K562 (cell line): ENCODE results near the gene HEY2. TPM values are rescaled to one million over a fixed set of nuclear protein-coding genes. Genes with fewer than 3 reads are reported as not detected.

Experiments used
- HOXB6 ChIP-seq: fragments of 250-450 bp; sonication (Bioruptor Pico); IDR thresholded peaks from 2 replicates; pipeline ENCODE4 v1.5.1; 2022; ENCODE audit warnings: mild to moderate bottlenecking, borderline replicate concordance
- LARP7 ChIP-seq: fragments of 450-650 bp; IDR thresholded peaks from 2 replicates; pipeline ENCODE4 v1.6.1; 2016
- NCOA2 ChIP-seq, 2 experiments: fragments of 450-650 bp; IDR thresholded peaks; 2 replicates each; pipeline ENCODE4 v1.6.1; 2018; ENCODE audit warnings: mild to moderate bottlenecking in 2 of 2, moderate library complexity in 1 of 2; ENCODE audit not compliant: partially characterized antibody in 2 of 2
- NFYB ChIP-seq: IDR thresholded peaks from 2 replicates; pipeline ENCODE4 v1.6.1; 2011; ENCODE audit warnings: mild to moderate bottlenecking, moderate library complexity; ENCODE audit not compliant: insufficient read length; ENCODE audit errors: extremely low read depth
- PHF8 ChIP-seq: fragments of 200-600 bp; sonication (generic); IDR thresholded peaks from 2 replicates; pipeline ENCODE4 v1.6.1; 2012; ENCODE audit warnings: mixed run types, mild to moderate bottlenecking, inconsistent platforms, low read length, moderate library complexity, borderline replicate concordance
- PRMT5 ChIP-seq: sonication (generic); formaldehyde crosslinking; IDR thresholded peaks from 2 replicates; pipeline ENCODE4 v1.5.0; 2020; ENCODE audit warnings: missing genetic modification reagents
- U2AF1 ChIP-seq: fragments of 200-400 bp; formaldehyde crosslinking; optimal IDR thresholded peaks from 2 replicates; pipeline ENCODE3; 2017; ENCODE audit warnings: mild to moderate bottlenecking, low read depth, low read length, moderate library complexity
- polyA plus RNA-seq, 8 experiments: library from polyadenylated mRNA; depleted of rRNA in 4 of 8; stranded (reverse) in 5 of 8; unstranded in 3 of 8; fragments of >200 nt; fragmentation: Nextera tagmentation in 2 of 8; fragmentation: Illumina TruSeq in 1 of 8; extraction: Ambion mirVana in 2 of 8; extraction: Trizol in 1 of 8; gene quantifications; 2 replicates each; pipeline versions ENCODE4 v1.2.1 to v1.2.3, GENCODE V29; 2011 to 2014; ENCODE audit warnings: inconsistent platforms in 1 of 8, missing spikeins in 1 of 8
- total RNA-seq, 7 experiments: library from RNA; depleted of rRNA in 6 of 7; stranded (reverse); fragments of >200 nt in 6 of 7; fragmentation: Illumina TruSeq in 2 of 7; extraction: Trizol in 2 of 7; gene quantifications; 2 replicates each; pipeline versions ENCODE4 v1.2.1 to v1.2.3, GENCODE V29; 2011 to 2021; ENCODE audit warnings: low replicate concordance in 1 of 7
- TF ChIP-seq, protein P1 (sequence below): sonication (generic); formaldehyde crosslinking; IDR thresholded peaks from 2 replicates; pipeline ENCODE4 v1.4.0; 2020; ENCODE audit warnings: mild to moderate bottlenecking, missing genetic modification reagents
- TF ChIP-seq, protein P2 (sequence below), 2 experiments: IDR thresholded peaks in 1 of 2; conservative IDR thresholded peaks in 1 of 2; 2 replicates each; pipeline ENCODE4 v1.6.1; 2016; ENCODE audit warnings: low read depth in 2 of 2, mild to moderate bottlenecking in 1 of 2, missing compliant biosample characterization in 1 of 2, missing genetic modification characterization in 1 of 2, moderate library complexity in 1 of 2
- TF ChIP-seq, protein P3 (sequence below), 2 experiments: fragments of 150-350 bp in 1 of 2; IDR thresholded peaks; 2 replicates each; pipeline ENCODE4 v1.6.1; 2012 to 2016; ENCODE audit warnings: low read depth in 2 of 2, low read length in 2 of 2, mild to moderate bottlenecking in 1 of 2, moderate library complexity in 1 of 2
- TF ChIP-seq, protein P4 (sequence below): fragments of 450-650 bp; IDR thresholded peaks from 2 replicates; pipeline ENCODE4 v1.6.1; 2018; ENCODE audit not compliant: partially characterized antibody

Gene HEY2
- total and polyA plus RNA-seq, 9 of the 15 experiments (the other 6 are each of a cell fraction or from before 2014, with no cell fraction given) = 0.03 to 0.07 (median 0.06) TPM; not detected in 5

DNA sequence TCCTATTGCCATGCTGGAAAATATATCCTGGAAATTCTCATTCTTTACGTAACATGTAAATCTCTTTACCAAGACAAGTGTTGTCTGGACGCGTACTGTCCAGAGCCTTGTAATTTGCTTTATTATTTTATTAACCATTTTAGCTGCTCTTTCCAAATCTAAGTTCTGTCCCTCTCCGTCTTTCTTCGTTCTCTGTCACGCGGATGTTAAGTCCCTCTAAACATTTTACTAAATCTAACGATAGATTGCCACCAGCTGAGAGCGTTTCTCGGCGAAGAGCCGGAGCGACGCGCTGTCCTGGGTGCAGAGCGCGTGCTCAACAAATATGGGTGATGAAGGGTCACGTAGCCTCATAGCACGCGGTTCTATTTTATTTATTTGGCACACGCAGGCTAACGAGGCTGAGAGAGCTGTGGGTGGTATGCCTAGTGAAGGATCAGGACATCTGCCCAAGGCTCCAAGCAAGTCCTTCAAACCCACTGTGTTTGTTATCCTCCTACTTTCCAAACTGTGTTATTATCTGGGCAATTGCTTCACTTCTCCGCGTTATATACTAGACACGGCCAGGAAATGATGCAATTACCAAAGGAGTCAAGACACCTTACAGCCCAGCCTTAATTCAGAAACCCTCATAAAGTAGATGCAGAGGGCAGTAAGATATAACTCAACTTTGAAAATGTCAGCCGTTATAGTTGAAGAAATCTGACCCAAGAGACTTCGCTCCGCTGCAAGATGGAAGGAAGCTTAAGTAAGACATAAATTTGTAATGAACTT is 31.3 kb downstream of the HEY2 start (continued):
- TF ChIP-seq HOXB6 (CRISPR knock-in tag) = no peak
- no peak for TF ChIP-seq NCOA2 (IDR thresholded peaks at IDR 0.05; ENCODE audit: partially characterized antibody in 2 of 2)
- TF ChIP-seq, protein P1, sequence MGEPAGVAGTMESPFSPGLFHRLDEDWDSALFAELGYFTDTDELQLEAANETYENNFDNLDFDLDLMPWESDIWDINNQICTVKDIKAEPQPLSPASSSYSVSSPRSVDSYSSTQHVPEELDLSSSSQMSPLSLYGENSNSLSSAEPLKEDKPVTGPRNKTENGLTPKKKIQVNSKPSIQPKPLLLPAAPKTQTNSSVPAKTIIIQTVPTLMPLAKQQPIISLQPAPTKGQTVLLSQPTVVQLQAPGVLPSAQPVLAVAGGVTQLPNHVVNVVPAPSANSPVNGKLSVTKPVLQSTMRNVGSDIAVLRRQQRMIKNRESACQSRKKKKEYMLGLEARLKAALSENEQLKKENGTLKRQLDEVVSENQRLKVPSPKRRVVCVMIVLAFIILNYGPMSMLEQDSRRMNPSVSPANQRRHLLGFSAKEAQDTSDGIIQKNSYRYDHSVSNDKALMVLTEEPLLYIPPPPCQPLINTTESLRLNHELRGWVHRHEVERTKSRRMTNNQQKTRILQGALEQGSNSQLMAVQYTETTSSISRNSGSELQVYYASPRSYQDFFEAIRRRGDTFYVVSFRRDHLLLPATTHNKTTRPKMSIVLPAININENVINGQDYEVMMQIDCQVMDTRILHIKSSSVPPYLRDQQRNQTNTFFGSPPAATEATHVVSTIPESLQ (CRISPR knock-in tag) = peak; percentile 11; the same call in 1 of the 2 replicates
- no peak for TF ChIP-seq U2AF1
- TF ChIP-seq NFYB = no peak
- TF ChIP-seq PRMT5 (CRISPR knock-in tag) = no peak
- TF ChIP-seq, protein P2, sequence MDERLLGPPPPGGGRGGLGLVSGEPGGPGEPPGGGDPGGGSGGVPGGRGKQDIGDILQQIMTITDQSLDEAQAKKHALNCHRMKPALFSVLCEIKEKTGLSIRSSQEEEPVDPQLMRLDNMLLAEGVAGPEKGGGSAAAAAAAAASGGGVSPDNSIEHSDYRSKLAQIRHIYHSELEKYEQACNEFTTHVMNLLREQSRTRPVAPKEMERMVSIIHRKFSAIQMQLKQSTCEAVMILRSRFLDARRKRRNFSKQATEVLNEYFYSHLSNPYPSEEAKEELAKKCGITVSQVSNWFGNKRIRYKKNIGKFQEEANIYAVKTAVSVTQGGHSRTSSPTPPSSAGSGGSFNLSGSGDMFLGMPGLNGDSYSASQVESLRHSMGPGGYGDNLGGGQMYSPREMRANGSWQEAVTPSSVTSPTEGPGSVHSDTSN (CRISPR knock-in tag; IDR thresholded peaks at IDR 0.05; ENCODE audit: low read depth) = no peak
- TF ChIP-seq, protein P2 (tag; conservative IDR thresholded peaks at IDR 0.05; ENCODE audit: low read depth) = no peak
- TF ChIP-seq PHF8 = peak; percentile 73
- TF ChIP-seq LARP7 = no peak
- TF ChIP-seq, protein P3, sequence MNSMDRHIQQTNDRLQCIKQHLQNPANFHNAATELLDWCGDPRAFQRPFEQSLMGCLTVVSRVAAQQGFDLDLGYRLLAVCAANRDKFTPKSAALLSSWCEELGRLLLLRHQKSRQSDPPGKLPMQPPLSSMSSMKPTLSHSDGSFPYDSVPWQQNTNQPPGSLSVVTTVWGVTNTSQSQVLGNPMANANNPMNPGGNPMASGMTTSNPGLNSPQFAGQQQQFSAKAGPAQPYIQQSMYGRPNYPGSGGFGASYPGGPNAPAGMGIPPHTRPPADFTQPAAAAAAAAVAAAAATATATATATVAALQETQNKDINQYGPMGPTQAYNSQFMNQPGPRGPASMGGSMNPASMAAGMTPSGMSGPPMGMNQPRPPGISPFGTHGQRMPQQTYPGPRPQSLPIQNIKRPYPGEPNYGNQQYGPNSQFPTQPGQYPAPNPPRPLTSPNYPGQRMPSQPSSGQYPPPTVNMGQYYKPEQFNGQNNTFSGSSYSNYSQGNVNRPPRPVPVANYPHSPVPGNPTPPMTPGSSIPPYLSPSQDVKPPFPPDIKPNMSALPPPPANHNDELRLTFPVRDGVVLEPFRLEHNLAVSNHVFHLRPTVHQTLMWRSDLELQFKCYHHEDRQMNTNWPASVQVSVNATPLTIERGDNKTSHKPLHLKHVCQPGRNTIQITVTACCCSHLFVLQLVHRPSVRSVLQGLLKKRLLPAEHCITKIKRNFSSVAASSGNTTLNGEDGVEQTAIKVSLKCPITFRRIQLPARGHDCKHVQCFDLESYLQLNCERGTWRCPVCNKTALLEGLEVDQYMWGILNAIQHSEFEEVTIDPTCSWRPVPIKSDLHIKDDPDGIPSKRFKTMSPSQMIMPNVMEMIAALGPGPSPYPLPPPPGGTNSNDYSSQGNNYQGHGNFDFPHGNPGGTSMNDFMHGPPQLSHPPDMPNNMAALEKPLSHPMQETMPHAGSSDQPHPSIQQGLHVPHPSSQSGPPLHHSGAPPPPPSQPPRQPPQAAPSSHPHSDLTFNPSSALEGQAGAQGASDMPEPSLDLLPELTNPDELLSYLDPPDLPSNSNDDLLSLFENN (IDR thresholded peaks at IDR 0.05; ENCODE audit: low read depth in 2 of 2, low read length in 2 of 2) = peak in 1 of 2 experiments; percentile 20; a peak in 1 of 4 replicates
- TF ChIP-seq, protein P4, sequence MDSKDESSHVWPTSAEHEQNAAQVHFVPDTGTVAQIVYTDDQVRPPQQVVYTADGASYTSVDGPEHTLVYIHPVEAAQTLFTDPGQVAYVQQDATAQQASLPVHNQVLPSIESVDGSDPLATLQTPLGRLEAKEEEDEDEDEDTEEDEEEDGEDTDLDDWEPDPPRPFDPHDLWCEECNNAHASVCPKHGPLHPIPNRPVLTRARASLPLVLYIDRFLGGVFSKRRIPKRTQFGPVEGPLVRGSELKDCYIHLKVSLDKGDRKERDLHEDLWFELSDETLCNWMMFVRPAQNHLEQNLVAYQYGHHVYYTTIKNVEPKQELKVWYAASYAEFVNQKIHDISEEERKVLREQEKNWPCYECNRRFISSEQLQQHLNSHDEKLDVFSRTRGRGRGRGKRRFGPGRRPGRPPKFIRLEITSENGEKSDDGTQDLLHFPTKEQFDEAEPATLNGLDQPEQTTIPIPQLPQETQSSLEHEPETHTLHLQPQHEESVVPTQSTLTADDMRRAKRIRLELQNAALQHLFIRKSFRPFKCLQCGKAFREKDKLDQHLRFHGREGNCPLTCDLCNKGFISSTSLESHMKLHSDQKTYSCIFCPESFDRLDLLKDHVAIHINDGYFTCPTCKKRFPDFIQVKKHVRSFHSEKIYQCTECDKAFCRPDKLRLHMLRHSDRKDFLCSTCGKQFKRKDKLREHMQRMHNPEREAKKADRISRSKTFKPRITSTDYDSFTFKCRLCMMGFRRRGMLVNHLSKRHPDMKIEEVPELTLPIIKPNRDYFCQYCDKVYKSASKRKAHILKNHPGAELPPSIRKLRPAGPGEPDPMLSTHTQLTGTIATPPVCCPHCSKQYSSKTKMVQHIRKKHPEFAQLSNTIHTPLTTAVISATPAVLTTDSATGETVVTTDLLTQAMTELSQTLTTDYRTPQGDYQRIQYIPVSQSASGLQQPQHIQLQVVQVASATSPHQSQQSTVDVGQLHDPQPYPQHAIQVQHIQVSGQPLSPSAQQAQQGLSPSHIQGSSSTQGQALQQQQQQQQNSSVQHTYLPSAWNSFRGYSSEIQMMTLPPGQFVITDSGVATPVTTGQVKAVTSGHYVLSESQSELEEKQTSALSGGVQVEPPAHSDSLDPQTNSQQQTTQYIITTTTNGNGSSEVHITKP = no peak
